SKM-1 treated with dmso at 0.1 percent for 144 hours (cell line): ENCODE data around the gene COL7A1.
"Not testable (repeated sequence)": the region's sequence is repeated elsewhere in the genome, so short reads cannot be mapped to it uniquely, and the experiment has no call there.

Source experiments
- DNase-seq: peaks from one replicate; lab custom pipeline; 2025; ENCODE audit not compliant: unreplicated experiment; lab: John Stamatoyannopoulos, UW

COL7A1 gene

DNA sequence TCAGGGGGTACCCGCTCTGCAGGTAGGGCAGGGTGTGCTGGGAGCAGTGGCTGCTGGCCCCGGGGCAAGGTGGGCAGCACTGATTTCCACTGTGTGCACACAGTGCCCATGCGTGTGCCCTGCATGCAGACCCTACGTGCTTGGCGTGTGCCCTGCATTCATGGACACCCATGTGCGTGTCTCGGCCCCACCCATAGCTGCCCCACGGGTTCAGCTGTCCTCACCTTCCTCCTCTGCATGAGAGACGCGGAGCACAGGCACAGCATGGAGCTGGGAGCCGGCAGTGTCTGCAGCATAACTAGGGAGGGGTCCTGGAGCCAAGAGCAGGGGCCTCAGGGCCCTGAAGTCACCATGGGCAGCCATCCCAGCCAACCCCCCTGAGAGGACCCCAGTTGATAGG is 29.9 kb downstream of the COL7A1 start:
- no peak for DNase-seq

DNA sequence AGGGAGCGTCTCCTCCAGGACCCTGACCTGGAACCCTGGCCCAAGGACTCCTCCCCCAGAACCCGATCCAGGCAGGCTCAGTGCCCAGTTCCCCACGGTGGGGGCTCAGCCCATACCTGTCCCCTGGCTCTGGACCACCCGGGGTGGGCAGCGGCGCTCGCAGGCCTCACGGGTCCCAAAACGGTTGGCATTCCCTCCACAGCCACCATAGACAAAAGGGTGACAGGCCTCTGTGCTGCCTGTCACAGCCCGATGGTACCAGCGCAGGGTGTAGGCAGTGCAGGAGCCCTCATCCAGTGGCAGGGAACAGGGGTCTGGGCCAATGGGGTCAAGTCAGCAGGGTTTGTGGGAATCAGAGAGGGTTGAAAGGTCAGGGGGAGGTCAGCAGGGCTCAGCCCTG is 30.5 kb downstream of the COL7A1 start:
- no peak for DNase-seq

DNA sequence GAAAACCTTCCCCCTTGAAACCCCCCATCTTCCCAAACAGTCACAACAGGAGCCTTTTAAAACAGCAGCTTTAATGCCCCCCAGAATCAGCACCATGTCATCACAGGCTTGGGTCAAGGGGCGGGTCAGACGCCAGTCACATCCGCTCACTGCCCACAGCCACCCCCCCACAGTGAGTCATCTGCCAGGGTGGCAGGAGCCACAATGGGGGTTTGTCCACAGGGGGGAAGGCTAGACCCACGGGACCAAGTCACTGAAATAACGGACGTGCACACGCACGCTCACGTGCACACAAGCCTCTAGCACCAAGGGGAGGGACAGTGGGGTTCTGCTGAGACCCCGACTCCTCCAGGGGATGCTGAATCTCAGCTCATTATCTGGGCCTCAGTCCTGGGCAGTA is 31.1 kb downstream of the COL7A1 start:
- no peak for DNase-seq

DNA sequence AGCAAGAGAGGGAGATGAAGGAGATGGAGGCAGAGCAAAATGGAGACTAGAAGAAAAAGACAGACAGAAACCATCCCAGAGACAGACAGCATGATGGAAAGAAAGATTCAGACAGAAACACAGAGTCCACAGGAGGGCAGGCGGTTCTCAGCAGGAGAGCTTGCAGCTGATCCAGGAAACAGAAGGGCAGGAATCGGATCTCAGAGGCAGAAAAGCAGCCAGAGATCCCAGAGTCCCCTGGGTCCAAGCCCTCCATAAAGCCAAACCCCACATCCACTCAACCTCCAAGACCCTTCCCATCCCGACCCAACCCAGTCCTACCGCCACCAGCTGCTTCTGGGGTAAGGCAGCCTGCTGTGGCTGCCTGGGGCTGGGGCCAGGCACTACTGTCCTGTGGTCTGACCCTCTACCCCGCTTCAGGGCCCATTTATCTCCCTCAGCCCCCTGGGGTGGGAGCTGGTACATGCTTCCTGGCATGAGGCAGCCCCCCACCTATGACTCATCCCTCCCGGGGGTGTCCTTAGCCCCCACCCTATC is 31.7 kb downstream of the COL7A1 start, which contains the start of gene UCN2:
Gene UCN2, minus strand, starts transcription at position 400 of the 537 bp plus-strand sequence. CDS start 657 bp downstream, outside the sequence.
- no peak for DNase-seq

DNA sequence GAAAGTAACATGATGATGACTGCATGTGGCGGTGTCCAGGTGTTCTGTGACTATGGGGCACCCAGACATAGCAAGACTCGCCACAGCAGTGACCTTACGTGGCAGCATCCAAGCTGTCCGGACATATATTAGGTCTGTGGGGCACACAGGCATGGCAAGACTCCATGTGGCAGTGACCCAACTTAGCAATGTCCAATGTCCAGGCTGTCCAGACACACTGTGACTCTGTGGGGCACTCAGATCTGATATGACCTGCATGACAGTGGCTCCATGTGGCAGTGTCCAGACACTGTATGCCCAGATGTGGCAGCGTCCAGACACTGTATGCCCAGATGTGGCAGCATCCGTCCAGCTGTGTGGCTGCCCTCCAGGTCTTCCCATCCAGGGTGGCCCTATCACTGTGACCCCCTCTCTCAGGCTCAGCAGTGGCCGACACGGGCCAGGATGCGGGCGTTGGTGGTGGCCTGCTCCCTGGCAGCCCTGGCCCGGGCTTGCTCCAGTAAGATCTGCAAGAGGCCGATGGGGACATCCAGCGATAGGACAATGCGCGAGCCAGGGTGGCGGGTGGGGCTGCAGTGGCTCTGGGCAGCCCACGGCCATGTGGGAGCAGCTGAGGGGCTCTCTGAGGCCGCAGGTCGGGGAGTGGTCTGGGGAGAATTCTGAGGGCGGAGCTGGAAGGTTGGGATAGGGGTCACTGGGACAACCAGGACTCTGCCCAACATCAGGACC is 32.6 kb downstream of the COL7A1 start:
- no peak for DNase-seq

DNA sequence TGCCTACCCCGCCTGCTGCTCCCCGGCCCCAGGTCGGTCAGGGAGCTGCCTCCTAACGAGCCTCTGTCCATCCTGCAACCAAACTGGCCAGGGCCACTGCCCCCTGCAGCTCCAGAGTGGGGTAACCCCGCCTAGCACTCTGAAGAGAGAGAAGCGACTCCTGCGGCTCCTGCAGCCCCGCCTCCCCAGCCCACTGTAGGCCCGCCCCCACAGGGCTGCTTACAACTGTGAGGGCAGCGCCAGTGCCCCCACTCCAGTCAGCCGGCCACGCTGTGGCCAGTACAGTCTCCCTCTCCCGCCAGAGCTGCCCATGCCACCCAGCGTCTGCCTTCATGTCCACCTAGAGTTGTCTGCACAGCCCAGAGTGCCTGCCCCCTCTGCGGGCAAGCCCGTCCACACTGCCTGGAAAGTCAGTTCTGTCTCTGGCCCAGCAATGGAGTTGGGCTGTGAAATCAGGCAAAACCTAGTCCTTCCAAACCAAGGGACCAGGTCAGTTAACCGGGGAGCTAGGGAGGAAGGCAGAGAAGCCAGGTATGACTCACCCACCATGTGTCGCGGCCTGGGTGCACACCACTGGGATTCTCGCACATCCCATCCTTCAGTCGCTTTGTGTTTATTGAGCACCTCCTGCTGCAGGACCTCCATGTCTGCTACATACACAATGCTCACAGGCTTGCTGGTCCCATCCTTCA is 33.9 kb downstream of the COL7A1 start:
- no peak for DNase-seq

DNA sequence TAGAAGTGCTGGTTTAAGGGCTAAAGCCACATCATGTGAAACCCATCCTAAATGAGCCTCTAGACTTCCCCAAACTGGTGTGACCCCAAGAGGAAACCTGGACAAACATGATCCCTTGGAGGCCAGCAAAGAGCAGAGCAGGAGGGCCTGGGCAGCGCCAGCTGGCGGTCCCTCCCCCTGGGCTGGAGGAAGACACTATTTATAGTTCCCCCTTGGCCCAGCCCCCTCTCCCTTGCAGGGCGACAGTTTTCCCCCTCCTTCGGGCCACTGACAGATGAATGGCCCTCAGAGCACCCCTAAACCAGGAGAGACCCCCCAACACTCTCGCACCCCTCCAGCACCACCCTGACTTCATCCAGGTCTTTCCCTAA is 34.5 kb downstream of the COL7A1 start:
- no peak for DNase-seq

DNA sequence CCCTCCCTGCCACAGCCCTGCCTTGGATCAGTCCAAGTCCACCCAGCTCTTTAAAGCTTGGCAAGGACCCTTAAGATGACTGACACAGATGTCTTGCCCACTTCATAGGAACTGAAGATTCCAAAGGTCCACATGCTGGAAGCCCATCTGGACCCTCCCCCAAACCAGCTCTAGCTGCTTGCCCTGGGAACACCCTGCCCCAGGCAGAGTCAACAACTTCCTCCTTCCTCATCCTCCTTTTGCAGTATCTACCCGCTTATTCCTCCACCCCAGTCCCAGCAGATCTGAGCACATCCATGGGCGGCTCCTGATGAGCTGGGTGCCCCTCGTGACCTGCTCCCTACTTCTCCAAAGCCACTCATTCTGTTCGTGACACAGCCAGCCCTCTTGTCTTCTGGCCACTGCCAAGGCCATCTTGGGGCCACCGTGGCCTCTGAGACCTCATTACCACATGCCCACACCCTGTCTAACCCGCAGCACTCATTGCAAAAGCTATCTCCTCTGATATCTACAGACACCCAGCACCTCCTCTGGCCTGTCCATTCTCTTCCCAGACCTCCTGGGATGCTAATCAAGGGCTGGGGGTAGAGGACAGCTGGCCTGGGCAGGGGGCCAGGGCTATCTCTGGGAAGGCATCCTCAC is 36.5 kb downstream of the COL7A1 start:
- DNase-seq = peak; percentile 70

DNA sequence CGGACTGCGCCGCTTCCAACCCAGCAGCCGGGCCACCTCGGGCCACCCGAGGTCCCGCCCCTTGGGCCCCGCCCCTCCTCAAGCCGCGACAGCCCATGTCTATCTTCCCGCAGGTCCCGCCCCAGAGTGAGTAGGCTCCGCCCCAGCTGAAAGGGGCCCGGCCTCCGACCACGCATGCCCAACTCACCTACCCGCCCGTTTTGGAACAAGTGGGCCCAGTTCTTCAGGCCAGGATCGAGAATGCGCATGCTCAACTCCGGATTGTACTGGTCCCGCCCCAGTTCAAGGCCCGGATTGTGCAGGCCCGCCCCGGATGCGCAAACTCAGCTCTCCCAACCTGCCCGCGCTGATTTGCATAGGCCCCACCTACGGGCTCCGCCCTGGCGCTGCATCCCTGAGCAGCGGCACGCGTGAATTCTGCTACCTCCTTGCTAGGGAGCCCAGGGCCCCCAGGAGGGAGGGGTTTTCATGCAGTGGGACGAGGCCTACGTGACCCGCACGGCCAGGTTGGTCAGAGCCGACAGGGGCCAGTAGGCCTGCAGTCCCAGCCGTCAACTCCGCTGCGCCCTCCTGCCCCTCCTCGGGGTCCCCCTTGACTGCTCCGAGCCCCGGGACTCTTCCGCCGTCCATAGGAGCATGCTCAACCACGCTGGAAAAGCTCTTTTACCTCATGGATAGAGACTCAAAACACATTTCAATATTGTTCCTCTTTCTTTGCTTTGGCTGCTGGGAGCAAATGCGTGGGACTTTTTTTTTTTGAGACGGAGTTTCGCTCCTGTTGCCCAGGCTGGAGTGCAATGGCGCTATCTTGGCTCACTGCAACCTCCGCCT is 38.1 kb downstream of the COL7A1 start, which contains the start of gene PFKFB4:
Gene PFKFB4, minus strand, starts transcription at position 8 of the 831 bp plus-strand sequence. CDS start 26 bp downstream, outside the sequence.
- peak; percentile 98 for DNase-seq

DNA sequence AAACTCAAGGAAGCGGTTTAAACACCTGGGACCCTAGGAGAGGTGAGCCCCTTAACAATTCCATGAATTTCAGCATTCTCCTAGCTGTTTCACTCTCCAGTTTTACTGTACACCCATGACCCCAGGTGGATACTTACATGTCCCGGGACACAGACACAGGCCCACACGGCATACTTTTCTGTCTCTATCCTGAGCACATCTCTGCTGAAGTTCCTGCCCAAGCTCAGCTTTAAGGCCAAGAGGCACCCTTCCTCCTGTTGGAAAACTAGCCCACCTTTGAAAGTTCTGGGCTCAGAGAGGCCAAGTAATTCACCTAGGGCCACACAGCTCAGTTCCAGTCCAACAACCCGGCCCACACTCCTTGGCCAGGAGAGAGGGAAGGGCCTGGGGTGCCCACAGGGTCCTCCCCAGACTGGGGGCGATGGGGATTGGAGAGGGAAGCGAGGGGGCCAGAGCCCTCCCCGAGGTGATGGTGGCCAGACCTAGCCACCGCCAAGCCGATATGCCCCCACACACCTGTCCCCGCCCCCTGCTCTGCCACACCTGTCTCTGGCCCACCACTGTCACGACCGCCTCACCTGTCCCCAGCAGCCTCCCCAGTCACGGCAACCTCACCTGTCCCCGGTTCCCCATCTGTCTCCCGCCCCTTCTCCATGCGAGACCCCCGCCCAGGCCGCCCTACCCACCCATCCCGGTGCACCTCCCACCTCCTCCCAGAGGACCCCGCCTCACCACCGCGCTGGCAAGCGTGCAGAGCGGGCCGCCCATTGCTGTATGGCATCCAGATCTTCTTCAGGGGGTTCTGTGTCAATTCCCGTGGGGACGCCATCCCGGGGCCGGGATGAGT is 39.0 kb downstream of the COL7A1 start:
- no peak for DNase-seq

DNA sequence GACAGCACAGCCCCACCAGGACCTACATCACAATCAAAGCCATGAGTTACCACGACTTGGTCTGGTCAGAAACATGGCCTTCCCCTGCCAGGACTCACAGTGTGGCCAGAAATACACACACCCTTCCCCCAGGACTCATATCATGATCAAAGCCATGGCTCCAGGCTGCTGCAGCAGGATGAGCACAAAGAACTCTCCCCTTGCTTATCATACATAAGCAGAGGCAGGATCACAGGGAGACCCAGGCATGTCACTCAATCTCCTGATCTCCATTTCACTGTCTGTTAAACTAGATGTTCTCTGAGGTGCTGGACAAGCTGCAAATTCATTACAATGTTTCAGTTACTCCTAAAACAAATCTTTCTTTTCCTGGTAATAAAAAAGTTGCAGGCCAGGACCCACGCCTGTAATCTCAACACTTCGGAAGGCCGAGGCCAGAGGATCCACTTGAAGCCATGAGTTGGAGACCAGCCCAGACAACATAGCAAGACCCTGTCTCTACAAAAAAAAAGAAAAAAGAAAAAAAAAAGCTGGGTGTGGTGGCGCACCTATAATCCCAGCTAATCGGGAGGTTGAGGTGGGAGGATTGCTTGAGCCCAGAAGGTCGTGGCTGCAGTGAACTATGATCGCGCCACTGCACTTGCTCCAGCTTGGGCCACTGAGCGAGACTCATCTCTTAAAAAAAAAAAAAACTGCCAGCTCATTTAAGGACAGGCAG is 39.7 kb downstream of the COL7A1 start:
- no peak for DNase-seq

DNA sequence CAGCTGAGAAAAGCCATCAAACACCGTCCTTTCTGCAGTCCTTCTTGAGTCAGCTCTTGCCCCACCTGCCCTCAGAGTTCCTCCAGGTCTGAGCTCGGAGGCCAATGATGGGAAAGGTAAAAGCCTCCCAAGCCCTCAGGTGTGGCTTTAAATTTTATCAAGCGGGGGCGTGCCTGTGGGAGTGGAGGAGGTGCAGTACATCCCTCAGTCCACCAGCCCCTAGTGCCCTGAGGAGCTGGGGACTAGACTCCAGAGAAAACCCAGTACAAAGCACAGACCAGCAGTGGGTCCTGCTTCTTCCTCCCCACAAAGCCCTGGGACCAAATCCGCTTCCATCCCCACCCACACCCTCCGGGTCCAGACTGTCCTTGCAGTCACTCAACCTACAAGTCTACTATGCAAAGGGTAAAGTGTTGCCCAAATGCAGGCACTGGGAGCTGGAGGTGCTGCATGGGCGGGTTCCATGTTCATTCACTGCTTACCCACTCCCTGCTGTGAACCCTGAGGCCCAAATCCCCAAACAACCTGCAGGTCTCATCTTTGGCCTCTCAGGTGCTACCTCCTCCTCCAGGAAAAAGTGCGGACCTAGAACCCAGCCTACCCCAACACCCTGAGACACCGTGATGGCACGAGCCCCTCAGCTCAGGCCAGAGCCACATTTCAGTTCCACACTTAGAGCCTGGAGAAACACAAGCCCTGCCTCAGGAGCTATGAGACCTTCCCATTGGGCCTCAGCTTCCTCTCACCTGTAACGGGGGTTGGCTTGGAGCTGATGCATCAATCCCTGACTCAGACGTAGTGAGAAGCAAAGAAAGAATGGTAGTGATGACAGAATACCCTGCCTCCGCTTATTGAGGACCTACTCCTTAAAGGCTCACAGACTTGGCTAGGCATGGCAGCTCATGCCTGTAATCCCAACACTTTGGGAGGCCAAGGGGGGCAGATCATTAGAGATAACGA is 41.0 kb downstream of the COL7A1 start:
- DNase-seq = no peak

DNA sequence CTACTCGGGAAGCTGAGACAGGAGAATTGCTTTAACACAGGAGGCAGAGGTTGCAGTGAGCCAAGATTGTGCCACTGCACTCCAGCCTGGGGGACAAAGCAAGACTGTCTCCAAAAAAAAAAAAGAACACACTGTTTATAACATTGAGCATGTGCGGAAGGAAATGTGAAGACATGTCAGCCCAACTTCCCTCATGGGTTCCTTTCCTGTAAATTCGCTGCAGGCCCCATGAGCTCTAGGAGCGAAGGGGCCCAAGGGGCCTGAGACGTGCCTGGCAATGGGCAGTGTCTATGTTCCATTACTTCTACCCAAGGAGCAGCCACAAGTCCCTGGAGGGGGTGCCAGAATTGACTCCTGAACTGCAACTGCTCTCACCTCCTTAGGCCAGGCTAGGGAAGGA is 41.8 kb downstream of the COL7A1 start:
- no peak for DNase-seq

DNA sequence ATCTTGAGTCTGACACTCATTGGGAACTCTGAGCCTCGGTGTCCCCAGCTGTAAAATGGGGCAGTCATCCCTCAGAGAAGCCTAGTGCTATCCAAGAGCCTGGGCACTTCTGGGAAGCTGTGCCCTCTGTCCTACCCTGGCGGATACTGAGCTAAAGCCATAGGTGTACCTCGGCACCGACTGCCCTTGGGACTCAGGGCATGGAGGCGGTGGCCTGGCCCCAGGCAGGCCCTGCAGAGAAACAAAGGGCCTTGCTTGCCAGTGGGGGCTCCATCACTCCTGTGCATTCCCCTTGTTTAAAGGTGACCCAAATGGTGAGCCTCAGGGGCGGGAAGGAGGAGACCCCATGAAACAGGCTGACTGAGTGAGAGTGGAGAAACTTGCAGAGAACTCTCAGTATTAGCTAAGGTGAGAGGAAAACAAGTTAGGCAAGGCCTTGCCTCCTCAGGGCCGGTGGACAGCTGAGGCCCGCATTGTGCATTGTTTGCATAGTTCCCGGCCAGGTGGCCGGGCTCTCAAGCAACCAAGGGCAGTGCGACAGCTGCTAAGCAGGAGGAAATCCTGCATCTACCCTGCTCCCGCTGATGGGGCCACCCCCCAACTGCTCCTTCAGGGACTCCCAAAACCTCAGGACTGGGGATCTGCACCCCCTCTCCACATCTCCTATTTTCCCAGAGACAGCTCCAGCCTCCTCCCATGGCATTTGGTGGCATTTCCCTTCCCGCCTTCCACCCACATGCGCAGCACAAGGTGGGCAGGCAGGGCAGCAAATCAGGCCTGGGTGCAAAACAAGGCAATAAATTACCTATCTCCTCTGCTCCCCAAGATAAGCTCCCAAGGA is 42.8 kb downstream of the COL7A1 start:
- no peak for DNase-seq

DNA sequence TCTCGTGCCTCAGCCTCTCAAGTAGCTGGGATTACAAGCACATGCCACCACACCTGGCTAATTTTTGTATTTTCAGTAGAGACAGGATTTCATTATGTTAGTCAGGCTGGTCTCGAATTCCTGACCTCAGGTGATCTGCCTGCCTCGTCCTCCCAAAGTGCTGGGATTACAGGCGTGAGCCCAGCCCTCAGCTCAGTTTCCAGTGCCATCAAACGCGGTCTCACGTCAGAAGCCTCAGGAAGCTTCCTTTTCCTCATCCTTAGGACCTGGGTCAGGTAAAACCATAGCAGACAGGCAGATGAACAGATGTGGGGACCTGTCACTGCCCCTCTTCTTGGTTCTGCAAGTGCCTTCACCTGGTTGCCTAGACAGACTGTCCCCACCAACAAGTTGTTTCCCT is 43.5 kb downstream of the COL7A1 start:
- not testable (repeated sequence) for DNase-seq

DNA sequence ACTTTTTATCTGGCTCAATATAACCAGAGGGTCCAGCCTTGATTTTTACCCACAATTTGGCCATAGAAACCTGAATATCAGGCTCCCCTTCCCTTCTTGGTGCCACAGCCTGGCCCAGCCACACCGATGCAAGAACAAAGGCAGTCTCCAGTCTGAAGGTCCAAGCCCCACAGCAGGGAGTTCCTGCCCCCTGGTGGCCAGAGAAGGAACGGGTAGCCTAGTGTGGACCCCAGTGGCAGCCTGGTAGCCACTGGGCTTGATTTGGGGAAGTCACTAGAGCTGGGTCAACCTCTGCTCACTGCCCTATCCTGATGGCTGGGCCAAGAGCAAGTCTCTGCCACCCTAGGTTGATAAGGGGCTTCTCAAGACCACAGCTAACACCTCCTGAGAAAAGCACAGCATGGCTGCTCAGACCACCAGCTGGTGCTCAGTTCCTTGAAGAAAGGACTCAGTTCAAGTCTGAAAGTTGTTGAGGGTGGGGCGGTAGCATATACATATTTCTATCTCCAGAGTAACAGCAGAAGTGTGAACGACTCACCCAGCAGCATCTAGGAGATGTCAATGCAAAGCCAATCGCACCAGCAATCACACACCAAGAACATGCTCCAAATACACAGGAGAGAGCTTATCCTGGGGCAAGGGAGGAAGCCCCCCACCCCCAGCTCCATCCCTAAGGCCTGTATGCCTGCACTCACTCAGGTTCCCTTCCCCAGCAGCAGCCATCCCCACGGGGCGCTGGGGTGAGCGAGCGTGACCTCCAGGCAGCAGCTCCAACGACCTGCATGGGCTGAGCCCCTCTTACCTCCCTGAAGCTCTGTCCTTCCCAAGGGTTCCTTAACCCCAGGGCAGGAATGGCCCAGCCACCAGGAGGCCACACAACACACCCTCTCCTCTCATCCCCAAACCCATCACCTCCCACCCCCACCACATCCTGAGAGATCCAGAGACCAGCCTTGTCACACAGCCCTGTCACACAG is 46.1 kb downstream of the COL7A1 start:
- peak; percentile 80 for DNase-seq
